Omental fat pad (tissue), 4 donors: ENCODE results near the gene CWF19L1. TPM values are rescaled to one million over a fixed set of nuclear protein-coding genes. Genes with fewer than 3 reads are reported as not detected.
"Not testable (repeated sequence)": the region's sequence is repeated elsewhere in the genome, so short reads cannot be mapped to it uniquely, and the experiment has no call there.

Experiments used
- ATAC-seq: fragments of 150-250 bp; one replicate; pipeline ENCODE4 v1.9.1; 2016; ENCODE audit warnings: mild to moderate bottlenecking, moderate library complexity; ENCODE audit not compliant: low FRiP score
- DNase-seq: peaks from one replicate; pipeline ENCODE4 v3.0.0-alpha.2; 2019; ENCODE audit warnings: low spot score
- total RNA-seq, 4 donors: library from RNA; depleted of rRNA; stranded (reverse); fragments of >200 nt; gene quantifications; one replicate each; pipeline ENCODE4 v1.1.0, GENCODE V29; 2016
- TF ChIP-seq, protein P1 (sequence below), 3 donors: fragments of 450-650 bp; IDR thresholded peaks; one replicate each; pipeline ENCODE4 v1.5.1; 2016 to 2017; ENCODE audit warnings: antibody characterized with exemption in 3 of 3, mild to moderate bottlenecking in 3 of 3, moderate library complexity in 2 of 3

Gene CWF19L1
- total RNA-seq, 4 donors from 2014 or later, result 14.4 to 24.9 (median 16.6) TPM

- no peak for ATAC-seq
Measured at GRCh38 chr10:100303724-100304319, 36.4 kb upstream of the CWF19L1 start.

DNA sequence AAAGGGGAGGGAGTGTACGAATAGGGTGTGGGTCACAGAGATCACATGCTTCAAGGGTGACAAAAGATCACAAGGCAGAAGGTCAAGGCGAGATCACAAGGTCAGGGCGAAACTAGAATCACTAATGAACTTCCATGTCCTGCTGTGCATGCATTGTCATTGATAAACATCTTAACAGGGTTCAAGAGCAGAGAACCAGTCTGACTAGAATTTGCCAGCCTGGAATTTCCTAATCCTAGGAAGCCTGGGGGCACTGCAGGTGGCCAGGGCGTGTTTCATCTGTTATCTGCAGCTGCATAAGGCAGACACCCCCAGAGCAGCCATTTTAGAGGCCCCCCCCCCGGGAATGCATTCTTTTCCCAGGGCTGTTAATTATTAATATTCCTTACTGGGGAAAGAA lies 33.7 kb upstream of the CWF19L1 start:
- not testable (repeated sequence) for ATAC-seq, DNase-seq

More at GRCh38 chr10:100303724-100304319, 36.4 kb upstream of the CWF19L1 start:
- no peak for DNase-seq
- TF ChIP-seq, protein P1, sequence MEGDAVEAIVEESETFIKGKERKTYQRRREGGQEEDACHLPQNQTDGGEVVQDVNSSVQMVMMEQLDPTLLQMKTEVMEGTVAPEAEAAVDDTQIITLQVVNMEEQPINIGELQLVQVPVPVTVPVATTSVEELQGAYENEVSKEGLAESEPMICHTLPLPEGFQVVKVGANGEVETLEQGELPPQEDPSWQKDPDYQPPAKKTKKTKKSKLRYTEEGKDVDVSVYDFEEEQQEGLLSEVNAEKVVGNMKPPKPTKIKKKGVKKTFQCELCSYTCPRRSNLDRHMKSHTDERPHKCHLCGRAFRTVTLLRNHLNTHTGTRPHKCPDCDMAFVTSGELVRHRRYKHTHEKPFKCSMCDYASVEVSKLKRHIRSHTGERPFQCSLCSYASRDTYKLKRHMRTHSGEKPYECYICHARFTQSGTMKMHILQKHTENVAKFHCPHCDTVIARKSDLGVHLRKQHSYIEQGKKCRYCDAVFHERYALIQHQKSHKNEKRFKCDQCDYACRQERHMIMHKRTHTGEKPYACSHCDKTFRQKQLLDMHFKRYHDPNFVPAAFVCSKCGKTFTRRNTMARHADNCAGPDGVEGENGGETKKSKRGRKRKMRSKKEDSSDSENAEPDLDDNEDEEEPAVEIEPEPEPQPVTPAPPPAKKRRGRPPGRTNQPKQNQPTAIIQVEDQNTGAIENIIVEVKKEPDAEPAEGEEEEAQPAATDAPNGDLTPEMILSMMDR (IDR thresholded peaks at IDR 0.05), result no peak

DNA sequence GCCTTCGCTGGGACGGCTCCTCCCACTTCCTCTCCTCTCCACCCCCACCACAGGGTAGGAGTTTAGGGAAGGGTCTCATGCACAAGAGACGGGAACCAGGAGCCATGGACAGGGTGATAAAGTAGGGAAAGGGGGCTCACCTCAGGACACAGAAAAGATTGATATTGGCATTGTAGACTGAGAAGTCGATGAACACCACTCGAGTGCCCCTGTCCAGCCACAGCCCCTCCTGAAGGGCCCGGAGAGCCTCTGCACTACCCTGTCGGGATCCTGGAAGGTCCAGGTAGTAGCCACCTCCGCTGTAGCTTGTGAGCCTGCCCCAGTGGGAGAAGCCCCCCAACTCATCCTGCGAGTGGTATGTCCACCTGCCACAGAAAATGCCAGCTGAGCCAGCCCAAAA lies 29.8 kb upstream of the CWF19L1 start:
- ATAC-seq, result no peak
- DNase-seq, result no peak
- TF ChIP-seq, protein P1 (IDR thresholded peaks at IDR 0.05), result no peak

DNA sequence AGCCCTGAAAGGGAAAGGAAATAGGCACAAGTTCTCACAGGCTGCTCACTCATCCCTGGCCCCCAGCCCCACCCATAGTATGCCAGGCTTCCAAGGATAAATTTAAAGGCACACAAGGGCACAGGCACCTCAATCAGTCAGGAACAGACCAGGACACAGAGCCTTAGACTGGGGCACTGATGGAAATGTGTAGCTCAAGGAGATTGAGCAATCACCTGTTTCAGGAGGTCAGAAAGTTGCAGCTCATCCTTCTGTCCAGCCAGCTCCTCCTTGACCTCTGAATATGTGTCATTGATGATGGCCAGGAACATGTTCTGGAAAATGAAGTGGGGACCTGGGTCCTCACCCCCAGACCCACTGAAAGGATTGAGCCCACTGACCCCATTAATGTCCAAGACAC lies 25.6 kb upstream of the CWF19L1 start:
- ATAC-seq, result no peak
- no peak for DNase-seq
- TF ChIP-seq, protein P1 (IDR thresholded peaks at IDR 0.05), result no peak

DNA sequence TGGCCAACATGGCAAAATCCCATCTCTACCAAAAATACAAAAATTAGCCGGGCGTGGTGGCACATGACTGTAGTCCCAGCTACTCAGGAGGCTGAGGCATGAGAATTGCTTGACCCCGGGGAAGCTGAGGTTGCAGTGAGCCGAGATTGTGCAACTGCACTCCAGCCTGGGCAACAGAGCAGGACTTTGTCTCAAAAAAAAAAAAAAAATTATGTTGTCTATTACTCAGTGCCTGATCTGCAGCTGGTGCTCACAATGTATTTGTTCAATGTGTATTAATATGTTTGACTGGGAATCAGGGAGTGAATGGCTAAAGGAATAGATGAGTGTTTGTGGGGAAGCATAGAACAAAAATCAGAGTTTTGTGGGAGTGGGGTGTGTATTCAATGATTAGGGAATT lies 24.9 kb upstream of the CWF19L1 start:
- ATAC-seq, DNase-seq: not testable (repeated sequence)

DNA sequence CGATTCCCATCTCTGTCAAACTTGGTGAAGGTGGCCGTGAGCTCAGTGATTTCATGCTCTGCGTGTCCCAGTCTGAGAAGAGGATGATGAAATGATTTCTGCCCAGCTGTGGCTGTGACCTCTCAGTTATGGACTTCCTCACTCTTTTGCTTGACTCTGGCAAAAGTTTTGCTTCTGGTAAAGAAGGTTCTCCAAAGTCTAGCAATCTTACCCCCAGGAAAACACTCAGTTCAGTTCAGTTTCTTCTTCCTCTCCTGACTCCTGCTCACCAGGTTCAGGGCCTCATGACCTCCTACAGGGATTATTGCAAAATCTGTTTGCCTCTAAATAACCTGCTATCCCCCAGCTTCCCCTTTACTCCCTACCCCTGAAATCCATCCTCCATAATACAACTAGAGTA lies 23.9 kb upstream of the CWF19L1 start:
- DNase-seq, result no peak
- TF ChIP-seq, protein P1 (IDR thresholded peaks at IDR 0.05), result no peak
- no peak for ATAC-seq

DNA sequence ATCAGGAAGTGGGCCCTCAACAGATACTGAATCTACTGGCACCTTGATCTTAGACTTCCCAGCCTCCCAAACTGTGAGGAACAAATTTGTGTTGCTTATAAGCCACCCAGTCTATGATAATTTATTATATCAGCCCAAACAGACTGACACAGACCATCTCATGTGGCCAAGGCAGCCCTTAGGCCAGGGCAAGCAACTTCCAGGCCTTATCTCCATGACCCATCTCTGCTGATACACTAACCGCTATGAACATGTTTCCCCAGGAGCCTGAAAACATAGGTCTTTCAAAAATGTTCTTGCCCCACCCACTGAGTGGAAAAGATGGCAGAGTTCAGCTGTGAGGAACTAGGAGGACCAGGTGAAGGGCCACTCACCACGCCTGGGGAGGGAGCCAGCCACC lies 22.2 kb upstream of the CWF19L1 start:
- no peak for ATAC-seq
- TF ChIP-seq, protein P1 (IDR thresholded peaks at IDR 0.05), result no peak
- DNase-seq, result no peak

GRCh38 chr10:100288196-100288595 lies 20.8 kb upstream of the CWF19L1 start:
- ATAC-seq, result no peak
- TF ChIP-seq, protein P1 (IDR thresholded peaks at IDR 0.05), result no peak
- no peak for DNase-seq
